VCaP (cell line): ENCODE measurements around the gene AKR7A2.

Experiments used
- H3K27ac ChIP-seq: fragments of 450-650 bp; 2 replicates; pipeline ENCODE4 v1.5.1; 2017
- CTCF ChIP-seq: fragments of 450-650 bp; conservative IDR thresholded peaks from 2 replicates; pipeline ENCODE4 v1.5.1; 2017; ENCODE audit warnings: mild to moderate bottlenecking, moderate library complexity

AKR7A2 gene

GRCh38 chr1:19311931-19312781 is at the start of gene AKR7A2, which contains the start of gene SLC66A1:
Gene AKR7A2, minus strand, starts transcription at chr1:19312144. Its CDS starts 20 bp downstream, at chr1:19312124.
Gene SLC66A1, plus strand, starts transcription at chr1:19312326. Its CDS starts 5,352 bp downstream, at chr1:19317678.
- H3K27ac ChIP-seq = peak within 1 kb of the TSS; percentile 83
- no peak for TF ChIP-seq CTCF

DNA sequence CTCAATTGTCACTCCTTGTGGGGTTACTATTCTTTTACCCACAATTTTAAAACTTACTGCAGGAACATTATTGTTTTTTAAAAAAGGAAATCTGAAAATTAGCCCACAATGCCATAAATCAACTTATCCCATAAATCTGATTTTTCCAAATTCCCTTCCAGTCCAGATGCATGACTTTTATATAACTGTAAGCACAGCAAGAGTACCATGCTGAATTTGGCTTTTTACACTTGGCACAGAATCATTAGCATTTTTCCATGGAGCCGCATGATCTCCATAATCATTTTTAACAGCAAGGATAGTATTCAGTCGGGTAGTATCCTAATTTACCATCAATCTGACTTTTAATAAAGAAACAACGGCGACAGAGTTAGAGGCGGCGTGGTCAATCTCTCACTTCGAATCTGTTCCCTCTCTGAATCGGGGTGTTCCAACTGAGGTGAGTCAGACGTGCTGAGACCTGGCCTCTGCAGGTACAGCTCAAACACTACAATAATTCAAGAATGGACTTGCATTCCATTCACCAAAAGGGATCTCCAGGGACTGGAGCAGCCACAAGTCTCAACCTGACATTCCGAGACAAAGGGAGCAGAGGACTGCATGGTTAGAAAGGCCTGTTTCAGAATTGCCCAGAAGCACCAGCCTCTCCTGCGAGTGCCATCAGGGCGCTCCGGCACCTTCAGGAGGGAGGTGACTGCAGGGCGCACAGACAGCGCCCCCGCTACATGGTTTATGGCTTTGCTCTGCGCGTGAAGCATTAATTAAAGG is 49.1 kb upstream of the AKR7A2 start:
- H3K27ac ChIP-seq = no peak overlapping the region
- TF ChIP-seq CTCF = no peak

DNA sequence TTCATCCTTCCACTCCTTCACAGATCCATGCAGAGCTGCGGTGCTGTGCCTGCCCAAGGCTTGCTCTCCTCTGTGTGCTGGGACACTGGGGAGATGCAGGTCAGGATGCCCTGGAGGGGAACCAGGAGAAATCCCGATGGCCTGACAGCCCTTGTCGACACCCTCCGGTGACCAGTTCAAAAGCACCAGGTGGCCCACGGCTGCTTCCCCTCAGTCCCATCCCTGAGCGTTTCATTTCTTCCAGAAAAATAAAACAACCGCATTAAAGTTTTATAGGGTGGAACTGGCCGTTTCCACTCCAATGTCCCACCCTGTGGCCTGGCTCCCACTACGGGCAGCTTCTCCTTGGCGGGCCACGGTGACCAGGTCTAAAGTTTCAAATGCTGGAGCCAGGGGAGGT is 48.5 kb upstream of the AKR7A2 start:
- no peak overlapping the region for H3K27ac ChIP-seq

GRCh38 chr1:19360016-19360415 is 48.1 kb upstream of the AKR7A2 start:
- no peak for TF ChIP-seq CTCF

More for the DNA sequence above, 48.5 kb upstream of the AKR7A2 start:
- no peak for TF ChIP-seq CTCF

DNA sequence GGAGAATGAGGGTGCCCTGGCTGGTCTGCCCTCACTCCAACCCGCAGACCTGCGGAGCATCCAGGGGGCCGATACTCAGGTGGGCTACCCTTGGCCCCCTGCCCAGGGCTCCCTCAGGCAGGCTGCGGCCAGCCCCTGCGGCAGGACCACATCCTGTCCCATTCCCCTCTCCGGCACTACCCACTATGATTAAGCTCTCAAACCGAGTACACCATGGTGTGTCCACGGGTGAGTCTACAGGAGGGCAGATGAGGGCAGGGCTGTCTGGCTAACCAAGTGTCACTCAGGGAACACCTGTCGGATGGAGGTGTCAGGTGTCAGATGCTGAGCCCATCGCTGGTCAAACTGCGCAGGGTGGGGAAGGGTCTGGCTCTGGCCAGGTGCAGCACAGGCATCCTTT is 47.4 kb upstream of the AKR7A2 start:
- no peak for TF ChIP-seq CTCF
- H3K27ac ChIP-seq = no peak overlapping the region

More at GRCh38 chr1:19360016-19360415, 48.1 kb upstream of the AKR7A2 start:
- no peak overlapping the region for H3K27ac ChIP-seq

DNA sequence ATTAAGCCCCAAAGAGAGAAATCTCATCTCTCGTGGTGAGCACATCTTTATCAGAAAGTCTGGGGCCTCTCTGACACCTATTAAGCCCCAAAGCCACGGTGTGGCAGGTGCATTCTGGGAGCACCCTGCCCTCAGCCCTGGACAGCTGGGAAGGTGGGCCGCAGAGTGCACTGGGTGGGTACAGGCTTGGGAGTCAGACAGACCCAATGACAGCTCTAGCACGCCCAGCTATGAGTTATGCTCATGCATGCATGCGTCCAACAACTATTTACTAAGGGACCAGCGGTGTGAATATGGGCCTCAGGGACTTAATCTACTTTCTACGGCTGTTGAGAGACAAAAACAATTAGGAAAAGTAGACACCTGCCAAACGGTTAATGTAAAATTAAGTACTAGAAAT is 46.8 kb upstream of the AKR7A2 start:
- no peak overlapping the region for H3K27ac ChIP-seq
- no peak for TF ChIP-seq CTCF

GRCh38 chr1:19357299-19357986 is 45.5 kb upstream of the AKR7A2 start:
- TF ChIP-seq CTCF = no peak
- H3K27ac ChIP-seq = no peak overlapping the region
